Keratinocyte (primary cell): Measurements from ENCODE around the gene CXorf58. TPM values are rescaled to one million over a fixed set of nuclear protein-coding genes. Genes with fewer than 3 reads are reported as not detected.
A peak's percentile ranks its signal among the peaks of the same experiment; 100 is the strongest.

ENCODE experiments used
- DNase-seq: peaks from one replicate; pipeline ENCODE4 v3.0.0-alpha.2; 2011; ENCODE audit warnings: low read depth, missing footprints, low spot score
- FAIRE-seq: peaks from 2 replicates; lab custom pipeline; 2011; peaks lifted over from hg19 to GRCh38; lab: Jason Lieb, UNC
- H2AFZ ChIP-seq: 2 replicates; pipeline ENCODE4 v1.6.0; 2012; ENCODE audit warnings: low read length, control low read depth, inconsistent platforms; ENCODE audit not compliant: control insufficient read depth
- H3K27ac ChIP-seq: 2 replicates; pipeline ENCODE4 v1.5.1; 2011; ENCODE audit warnings: low read length; ENCODE audit not compliant: control insufficient read depth, insufficient read depth
- H3K27me3 ChIP-seq: 3 replicates; pipeline ENCODE4 v1.6.0; 2011; ENCODE audit warnings: low read length; ENCODE audit not compliant: control insufficient read depth, insufficient read depth; ENCODE audit errors: extremely low read depth
- H3K36me3 ChIP-seq, 2 experiments: 2 replicates in 1 of 2; 3 replicates in 1 of 2; pipeline ENCODE4 v1.5.1; 2011; ENCODE audit warnings: low read length in 2 of 2, mild to moderate bottlenecking in 1 of 2; ENCODE audit not compliant: control insufficient read depth in 2 of 2, insufficient read depth in 2 of 2; ENCODE audit errors: extremely low read depth in 1 of 2
- H3K4me1 ChIP-seq: 3 replicates; pipeline ENCODE4 v1.5.1; 2011; ENCODE audit warnings: low read length; ENCODE audit not compliant: control insufficient read depth, insufficient read depth; ENCODE audit errors: extremely low read depth
- H3K4me2 ChIP-seq: 3 replicates; pipeline ENCODE4 v1.6.0; 2011; ENCODE audit warnings: low read depth, low read length; ENCODE audit not compliant: control insufficient read depth, insufficient read depth; ENCODE audit errors: extremely low read depth
- H3K4me3 ChIP-seq, 3 experiments: fragments of 200-600 bp in 1 of 3; sonication (generic) in 1 of 3; 2 replicates in 2 of 3; 3 replicates in 1 of 3; pipeline ENCODE4 v1.5.1; 2011 to 2016; ENCODE audit warnings: low read length in 3 of 3, mild to moderate bottlenecking in 3 of 3, control low read depth in 2 of 3, inconsistent platforms in 1 of 3, low read depth in 1 of 3, mixed read lengths in 1 of 3, mixed run types in 1 of 3, moderate library complexity in 1 of 3; ENCODE audit not compliant: control insufficient read depth in 2 of 3, insufficient read depth in 2 of 3; ENCODE audit errors: extremely low read depth in 1 of 3
- H3K79me2 ChIP-seq: 2 replicates; pipeline ENCODE4 v1.6.0; 2012; ENCODE audit warnings: low read length; ENCODE audit not compliant: control insufficient read depth, insufficient read depth
- H3K9ac ChIP-seq: 3 replicates; pipeline ENCODE4 v1.6.0; 2011; ENCODE audit warnings: low read length; ENCODE audit not compliant: control insufficient read depth, insufficient read depth; ENCODE audit errors: extremely low read depth
- H3K9me1 ChIP-seq: 3 replicates; pipeline ENCODE4 v1.6.0; 2011; ENCODE audit warnings: low read length; ENCODE audit not compliant: control insufficient read depth, insufficient read depth; ENCODE audit errors: extremely low read depth
- H3K9me3 ChIP-seq: 2 replicates; pipeline ENCODE4 v1.5.1; 2012; ENCODE audit warnings: low read depth, low read length; ENCODE audit not compliant: control insufficient read depth
- H4K20me1 ChIP-seq: 3 replicates; pipeline ENCODE4 v1.6.0; 2011; ENCODE audit warnings: low read length; ENCODE audit not compliant: control insufficient read depth, insufficient read depth; ENCODE audit errors: extremely low read depth
- EZH2 ChIP-seq: IDR thresholded peaks from one replicate; pipeline ENCODE4 v1.6.1; 2012; ENCODE audit warnings: inconsistent platforms, mild to moderate bottlenecking, low read length, moderate library complexity
- dilution Hi-C: fragments of 300-500 bp; cut with MboI; formaldehyde crosslinking; loops from one replicate; pipeline ENCODE4 v1.7.0; 2020; ENCODE audit warnings: low sequenced_read_pairs; ENCODE audit not compliant: extremely low pct_ligation_motif_present
- polyA plus RNA-seq, 5 experiments: library from polyadenylated mRNA; depleted of rRNA in 3 of 5; stranded (reverse) in 3 of 5; stranded (forward) in 1 of 5; unstranded in 1 of 5; fragments of >200 nt; gene quantifications; 1 replicate in 1 of 5; 2 replicates in 3 of 5; 3 replicates in 1 of 5; pipeline versions ENCODE4 v1.2.1 to v1.2.3, GENCODE V29; 2011 to 2012; ENCODE audit warnings: missing spikeins in 2 of 5, low read depth in 1 of 5, low replicate concordance in 1 of 5
- TF ChIP-seq, protein P1 (sequence below), 3 experiments: IDR thresholded peaks in 1 of 3; conservative IDR thresholded peaks in 1 of 3; optimal IDR thresholded peaks in 1 of 3; 2 replicates in 2 of 3; 3 replicates in 1 of 3; pipeline versions ENCODE3 to v1.5.1; 2011; ENCODE audit warnings: low read length in 3 of 3, mild to moderate bottlenecking in 3 of 3, moderate library complexity in 2 of 3, control low read depth in 1 of 3, inconsistent platforms in 1 of 3; ENCODE audit not compliant: insufficient read depth in 2 of 3; ENCODE audit errors: extremely low read depth in 1 of 3

Gene CXorf58
- polyA plus RNA-seq, 1 donor (not counting 4 experiments of a cell fraction or from before 2014, with no cell fraction given): 0.12 TPM

DNA sequence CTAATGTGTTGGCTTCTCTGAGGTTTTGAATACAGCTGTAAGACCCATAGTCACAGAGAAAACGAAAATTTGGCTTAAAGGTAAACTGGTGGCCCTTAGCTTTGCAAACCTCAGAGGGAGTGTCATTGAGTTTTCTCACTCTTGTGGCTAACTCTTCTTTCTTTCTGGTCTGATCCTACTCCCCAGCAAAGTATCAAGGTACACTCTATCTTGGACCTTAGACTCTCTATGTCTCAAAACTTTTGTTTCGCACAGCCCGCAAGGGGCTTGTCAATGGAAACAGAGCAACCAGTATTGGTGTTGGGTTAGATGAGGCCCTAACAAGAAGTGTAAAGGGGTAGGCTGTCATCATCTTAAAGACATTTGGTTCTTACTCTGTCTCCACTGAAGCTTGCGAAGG lies 19.9 kb upstream of the CXorf58 start:
- Histone ChIP-seq H3K9me1 (no peaks in the 10 kb centered on the region), H3K9me3 (no peaks in the 10 kb centered on the region), H3K27ac (no peak overlapping the region), H2AFZ (no peak overlapping the region), H3K4me3 (no peak overlapping the region), H3K4me1 (peaks cover 20% of the 10 kb centered on the region), H3K36me3 (no peaks in the 10 kb centered on the region), H4K20me1 (no peaks in the 10 kb centered on the region), H3K27me3 (no peaks in the 10 kb centered on the region), H3K9ac (no peak overlapping the region), H3K79me2 (no peaks in the 10 kb centered on the region), H3K4me2 (no peak overlapping the region)
- DNase-seq (no peak), FAIRE-seq (no peak)
- TF ChIP-seq, protein P1, sequence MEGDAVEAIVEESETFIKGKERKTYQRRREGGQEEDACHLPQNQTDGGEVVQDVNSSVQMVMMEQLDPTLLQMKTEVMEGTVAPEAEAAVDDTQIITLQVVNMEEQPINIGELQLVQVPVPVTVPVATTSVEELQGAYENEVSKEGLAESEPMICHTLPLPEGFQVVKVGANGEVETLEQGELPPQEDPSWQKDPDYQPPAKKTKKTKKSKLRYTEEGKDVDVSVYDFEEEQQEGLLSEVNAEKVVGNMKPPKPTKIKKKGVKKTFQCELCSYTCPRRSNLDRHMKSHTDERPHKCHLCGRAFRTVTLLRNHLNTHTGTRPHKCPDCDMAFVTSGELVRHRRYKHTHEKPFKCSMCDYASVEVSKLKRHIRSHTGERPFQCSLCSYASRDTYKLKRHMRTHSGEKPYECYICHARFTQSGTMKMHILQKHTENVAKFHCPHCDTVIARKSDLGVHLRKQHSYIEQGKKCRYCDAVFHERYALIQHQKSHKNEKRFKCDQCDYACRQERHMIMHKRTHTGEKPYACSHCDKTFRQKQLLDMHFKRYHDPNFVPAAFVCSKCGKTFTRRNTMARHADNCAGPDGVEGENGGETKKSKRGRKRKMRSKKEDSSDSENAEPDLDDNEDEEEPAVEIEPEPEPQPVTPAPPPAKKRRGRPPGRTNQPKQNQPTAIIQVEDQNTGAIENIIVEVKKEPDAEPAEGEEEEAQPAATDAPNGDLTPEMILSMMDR (optimal IDR thresholded peaks at IDR 0.05 in 1 of 3, IDR thresholded peaks at IDR 0.05 in 1 of 3, conservative IDR thresholded peaks at IDR 0.05 in 1 of 3; ENCODE audit: extremely low read depth in 1 of 3, insufficient read depth in 2 of 3, low read length in 3 of 3): no peak
- no peak for TF ChIP-seq EZH2
- dilution Hi-C loops: no loop called here

DNA sequence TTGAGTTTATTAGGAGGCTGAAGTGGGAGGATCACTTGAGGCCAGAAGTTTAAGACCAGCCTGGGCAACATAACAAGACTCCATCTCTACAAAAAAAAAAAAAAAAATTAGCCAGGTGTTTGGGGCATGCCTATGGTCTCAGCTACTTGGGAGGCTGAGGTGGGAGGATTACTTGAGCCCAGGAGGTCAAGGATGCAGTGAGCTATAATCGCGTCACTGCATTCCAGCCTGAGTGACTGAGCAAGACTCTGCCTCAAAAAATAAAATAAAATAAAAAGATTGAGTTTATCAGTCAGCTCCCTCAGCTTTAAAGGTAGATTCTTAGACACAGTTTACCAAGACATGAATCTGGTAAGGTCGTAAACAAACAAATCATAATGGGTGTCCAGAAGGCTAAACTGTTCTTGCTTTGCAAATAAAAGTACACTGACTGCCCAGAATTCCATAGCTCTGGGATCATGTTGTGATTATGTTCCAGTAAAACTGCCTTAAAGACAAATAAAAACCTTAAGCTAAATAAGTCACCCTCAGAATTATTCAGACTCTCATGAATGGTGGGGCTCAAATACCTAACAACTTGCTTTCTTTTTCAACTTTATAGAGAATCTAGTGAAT lies 18.8 kb upstream of the CXorf58 start:
- Histone ChIP-seq H4K20me1 (no peaks in the 10 kb centered on the region), H3K36me3 (no peaks in the 10 kb centered on the region), H3K9ac (no peak overlapping the region), H3K4me2 (no peak overlapping the region), H3K4me1 (peaks cover 9% of the 10 kb centered on the region), H3K9me3 (no peaks in the 10 kb centered on the region), H3K27me3 (no peaks in the 10 kb centered on the region), H3K27ac (no peak overlapping the region), H3K9me1 (no peaks in the 10 kb centered on the region), H3K4me3 (no peak overlapping the region), H3K79me2 (no peaks in the 10 kb centered on the region), H2AFZ (no peak overlapping the region)
- dilution Hi-C loops: no loop called here
- TF ChIP-seq EZH2: no peak
- TF ChIP-seq, protein P1 (optimal IDR thresholded peaks at IDR 0.05 in 1 of 3, IDR thresholded peaks at IDR 0.05 in 1 of 3, conservative IDR thresholded peaks at IDR 0.05 in 1 of 3; ENCODE audit: extremely low read depth in 1 of 3, insufficient read depth in 2 of 3, low read length in 3 of 3): no peak
- DNase-seq: no peak
- peak; percentile 20 for FAIRE-seq
